ENCODE data around the gene IFNAR1. TPM values are rescaled to one million over a fixed set of nuclear protein-coding genes. Genes with fewer than 3 reads are reported as not detected.

IFNAR1 gene
- total and polyA plus RNA-seq, 9 of the 15 experiments (the other 6 are each of a cell fraction or from before 2014, with no cell fraction given) = 8.6 to 31.8 (median 14.8) TPM

- TF ChIP-seq MEF2A (IDR thresholded peaks at IDR 0.05; ENCODE audit: control insufficient read depth, low read depth, low read length) = no peak
- no peak for TF ChIP-seq CTBP1 (IDR thresholded peaks at IDR 0.05; ENCODE audit: borderline replicate concordance)
- no peak for TF ChIP-seq MITF (IDR thresholded peaks at IDR 0.05)
- no peak for TF ChIP-seq ILF3 (IDR thresholded peaks at IDR 0.05; ENCODE audit: borderline replicate concordance)
- TF ChIP-seq ZNF586 (CRISPR knock-in tag; conservative IDR thresholded peaks at IDR 0.05) = no peak
- 0 out of 2 replicates have a peak, but pooled peaks have one; percentile 27 for TF ChIP-seq MAFG (tag; conservative IDR thresholded peaks at IDR 0.05)
- no peak for TF ChIP-seq SIRT6 (IDR thresholded peaks at IDR 0.05; ENCODE audit: low read depth, low read length)
- TF ChIP-seq RAD21 (CRISPR knock-in tag; conservative IDR thresholded peaks at IDR 0.05 in 1 of 2, IDR thresholded peaks at IDR 0.05 in 1 of 2) = peak; percentile 95 to 96
- peak; percentile 75 to 96 (median 84) for TF ChIP-seq CTCF (IDR thresholded peaks at IDR 0.05 in 2 of 3, conservative IDR thresholded peaks at IDR 0.05 in 1 of 3; ENCODE audit: insufficient read depth in 2 of 3, low read depth in 1 of 3, low read length in 3 of 3)
- no peak for TF ChIP-seq ATF1 (CRISPR knock-in tag; IDR thresholded peaks at IDR 0.05)
- TF ChIP-seq ATF1 (tag; IDR thresholded peaks at IDR 0.05) = no peak
- TF ChIP-seq NKRF (IDR thresholded peaks at IDR 0.05; ENCODE audit: borderline replicate concordance) = no peak
- TF ChIP-seq CAMTA2 (CRISPR knock-in tag; conservative IDR thresholded peaks at IDR 0.05) = no peak
- TF ChIP-seq CBX5 (IDR thresholded peaks at IDR 0.05; ENCODE audit: borderline replicate concordance, low read depth) = no peak
- TF ChIP-seq HDAC8 (tag; IDR thresholded peaks at IDR 0.05) = no peak
- TF ChIP-seq ZNF347 (CRISPR knock-in tag; IDR thresholded peaks at IDR 0.05; ENCODE audit: low read depth) = no peak
- TF ChIP-seq MAX (CRISPR knock-in tag; IDR thresholded peaks at IDR 0.05) = no peak
- no peak for TF ChIP-seq SRF (CRISPR knock-in tag; IDR thresholded peaks at IDR 0.05)
- TF ChIP-seq EGR1 (conservative IDR thresholded peaks at IDR 0.05) = no peak
- TF ChIP-seq POU5F1 (IDR thresholded peaks at IDR 0.05; ENCODE audit: borderline replicate concordance, low read depth, low read length, partially characterized antibody) = no peak
- TF ChIP-seq NONO (IDR thresholded peaks at IDR 0.05; ENCODE audit: low read depth in 2 of 2, low read length in 1 of 2) = no peak
- no peak for TF ChIP-seq HNRNPLL (IDR thresholded peaks at IDR 0.05; ENCODE audit: low read depth, low read length, poor library complexity, severe bottlenecking)
- TF ChIP-seq TGIF2 (CRISPR knock-in tag; IDR thresholded peaks at IDR 0.05) = no peak
- TF ChIP-seq CXXC5 (CRISPR knock-in tag; IDR thresholded peaks at IDR 0.05) = 0 out of 2 replicates have a peak, but pooled peaks have one; percentile 23
These were observed 49.8 kb downstream of the IFNAR1 start (continued) for GRCh38 chr21:33374450-33375096.
